Small intestine (tissue), 7 donors: ENCODE measurements around the gene DNAH8. TPM values are rescaled to one million over a fixed set of nuclear protein-coding genes. Genes with fewer than 3 reads are reported as not detected.

ENCODE experiments used
- DNase-seq, 2 donors: peaks; one replicate each; pipeline versions ENCODE4 v3.0.0 to v3.0.0-alpha.2; 2013
- FAIRE-seq: peaks from 2 replicates; lab custom pipeline; 2012; peaks lifted over from hg19 to GRCh38; lab: Jason Lieb, UNC
- H3K27ac ChIP-seq, 3 donors: one replicate each; pipeline ENCODE4 v1.5.1; 2013; ENCODE audit warnings: low read length in 2 of 3, mild to moderate bottlenecking in 2 of 3, control low read depth in 1 of 3, inconsistent platforms in 1 of 3, low read depth in 1 of 3, moderate library complexity in 1 of 3
- H3K27me3 ChIP-seq, 3 donors: one replicate each; pipeline ENCODE4 v1.6.1; 2013; ENCODE audit warnings: low read length in 3 of 3, inconsistent platforms in 1 of 3; ENCODE audit not compliant: control insufficient read depth in 3 of 3, insufficient read depth in 3 of 3
- H3K36me3 ChIP-seq, 3 donors: one replicate each; pipeline ENCODE4 v1.6.1; 2013; ENCODE audit warnings: low read length in 3 of 3, inconsistent platforms in 1 of 3, low read depth in 1 of 3, mild to moderate bottlenecking in 1 of 3, moderate library complexity in 1 of 3; ENCODE audit not compliant: control insufficient read depth in 3 of 3, insufficient read depth in 2 of 3
- H3K4me1 ChIP-seq, 3 donors: one replicate each; pipeline ENCODE4 v1.6.1; 2013; ENCODE audit warnings: low read length in 2 of 3, inconsistent platforms in 1 of 3, low read depth in 1 of 3, mild to moderate bottlenecking in 1 of 3, moderate library complexity in 1 of 3; ENCODE audit not compliant: control insufficient read depth in 3 of 3, insufficient read depth in 2 of 3
- H3K4me3 ChIP-seq, 3 donors: one replicate each; pipeline ENCODE4 v1.5.1; 2013; ENCODE audit warnings: low read length in 3 of 3, control low read depth in 1 of 3, inconsistent platforms in 1 of 3, low read depth in 1 of 3, mild to moderate bottlenecking in 1 of 3, moderate library complexity in 1 of 3
- H3K9me3 ChIP-seq, 2 donors: one replicate each; pipeline ENCODE4 v1.6.1; 2013; ENCODE audit warnings: low read depth in 1 of 2, low read length in 1 of 2; ENCODE audit not compliant: control insufficient read depth in 2 of 2, insufficient read depth in 1 of 2
- WGBS, 3 donors: extraction: QIAGEN DNeasy Blood & Tissue Kit; methylation state at CpG; one replicate each; pipeline ENCODE4 v1.1.7; 2013; 5-methylcytosine and 5-hydroxymethylcytosine counted together
- polyA plus RNA-seq, 4 donors: library from polyadenylated mRNA; stranded (reverse) in 3 of 4; unstranded in 1 of 4; fragments of 200-250 nt in 3 of 4; fragments of 120-200 nt in 1 of 4; gene quantifications; one replicate each; pipeline versions ENCODE4 v1.2.1 to v1.2.3, GENCODE V29; 2013
- donor health status: healthy with polysubstance abuse.
- donor health status: control.
- donor health status: control.
- donor health status: Bipolar disorder and iron deficiency.
- donor health status: healthy.

The DNAH8 gene
- polyA plus RNA-seq, 4 donors, result under 0.01 to 0.01 (median 0.01) TPM; not detected in 1

GRCh38 chr6:38679668-38680067, 35.4 kb upstream of the DNAH8 start:
- 86 to 98% (median 90%) methylated on average over 1 of the region's 1 CpG for WGBS, 3 donors
- Histone ChIP-seq H3K27me3 (no peaks in the 10 kb centered on the region), H3K9me3 (no peaks in the 10 kb centered on the region), H3K4me1 (no peaks in the 10 kb centered on the region), H3K36me3 (peaks cover 9 to 22% (median 13%) of the 10 kb centered on the region in 3 donors), H3K27ac (no peak overlapping the region), H3K4me3 (no peak overlapping the region)
- FAIRE-seq (no peak), DNase-seq (no peak)

GRCh38 chr6:38681850-38682249, 33.3 kb upstream of the DNAH8 start:
- DNase-seq (no peak), FAIRE-seq (no peak)
- WGBS, 3 donors, result 95 to 100% (median 97%) methylated on average over 2 of the region's 2 CpGs
- no peaks in the 10 kb centered on the region for H3K27me3 ChIP-seq
- no peak overlapping the region for H3K4me3 ChIP-seq
- H3K9me3 ChIP-seq, result no peaks in the 10 kb centered on the region
- peaks cover 5 to 22% (median 13%) of the 10 kb centered on the region in 3 donors for H3K36me3 ChIP-seq
- no peak overlapping the region for H3K27ac ChIP-seq
- H3K4me1 ChIP-seq, result no peaks in the 10 kb centered on the region

- peaks cover 2 to 12% (median 9%) of the 10 kb centered on the region in 3 donors for H3K36me3 ChIP-seq
- H3K9me3 ChIP-seq, result no peaks in the 10 kb centered on the region
- no peak overlapping the region for H3K4me3 ChIP-seq
- H3K4me1 ChIP-seq, result peaks cover 0 to 6% (median 3%) of the 10 kb centered on the region in 3 donors
- H3K27me3 ChIP-seq, result no peaks in the 10 kb centered on the region
- WGBS, 3 donors, result 93 to 100% (median 97%) methylated on average over 1 of the region's 1 CpG
- FAIRE-seq, result no peak
- no peak overlapping the region for H3K27ac ChIP-seq
- no peak for DNase-seq
Measured at GRCh38 chr6:38684237-38684636, 30.9 kb upstream of the DNAH8 start.

GRCh38 chr6:38684904-38685303, 30.2 kb upstream of the DNAH8 start:
- FAIRE-seq, result no peak
- Histone ChIP-seq H3K9me3 (no peaks in the 10 kb centered on the region), H3K36me3 (peaks cover 2 to 10% (median 9%) of the 10 kb centered on the region in 3 donors), H3K27ac (no peak overlapping the region), H3K4me3 (no peak overlapping the region), H3K27me3 (no peaks in the 10 kb centered on the region), H3K4me1 (peaks cover 0 to 6% (median 3%) of the 10 kb centered on the region in 3 donors)
- 93 to 95% (median 93%) methylated on average over 3 of the region's 3 CpGs for WGBS, 3 donors
- DNase-seq, result no peak

GRCh38 chr6:38686270-38687042, 28.7 kb upstream of the DNAH8 start:
- no peak overlapping the region for H3K27ac ChIP-seq
- 79 to 95% (median 89%) methylated on average over 4 of the region's 4 CpGs for WGBS, 3 donors
- H3K4me1 ChIP-seq, result peaks cover 0 to 6% (median 3%) of the 10 kb centered on the region in 3 donors
- no peak for DNase-seq
- H3K9me3 ChIP-seq, result no peaks in the 10 kb centered on the region
- no peak overlapping the region for H3K4me3 ChIP-seq
- no peak for FAIRE-seq
- H3K27me3 ChIP-seq, result no peaks in the 10 kb centered on the region
- peaks cover 2 to 6% (median 3%) of the 10 kb centered on the region in 3 donors for H3K36me3 ChIP-seq

GRCh38 chr6:38687043-38687353, 28.1 kb upstream of the DNAH8 start:
- 50 to 86% (median 60%) methylated on average over 2 of the region's 2 CpGs for WGBS, 3 donors
- H3K27ac ChIP-seq, result no peak overlapping the region
- DNase-seq, result peak in 1 of 2 donors; percentile 25

GRCh38 chr6:38687549-38687948, 27.6 kb upstream of the DNAH8 start:
- Histone ChIP-seq H3K9me3 (no peaks in the 10 kb centered on the region), H3K27me3 (no peaks in the 10 kb centered on the region), H3K4me3 (no peak overlapping the region), H3K27ac (no peak overlapping the region), H3K36me3 (peaks cover 0 to 3% (median 0%) of the 10 kb centered on the region in 3 donors), H3K4me1 (peaks cover 0 to 6% (median 3%) of the 10 kb centered on the region in 3 donors)
- FAIRE-seq (no peak), DNase-seq (no peak)
- 94 to 97% (median 96%) methylated on average over 1 of the region's 1 CpG for WGBS, 3 donors

More at GRCh38 chr6:38687043-38687353, 28.1 kb upstream of the DNAH8 start:
- H3K27me3 ChIP-seq, result no peaks in the 10 kb centered on the region
- no peak for FAIRE-seq
- H3K36me3 ChIP-seq, result peaks cover 0 to 3% (median under 1%) of the 10 kb centered on the region in 3 donors
- H3K4me3 ChIP-seq, result no peak overlapping the region
- no peaks in the 10 kb centered on the region for H3K9me3 ChIP-seq
- H3K4me1 ChIP-seq, result peaks cover 0 to 6% (median 3%) of the 10 kb centered on the region in 3 donors

- H3K27ac ChIP-seq, result peak overlapping the region in 1 of 3 donors; percentile 13
- H3K36me3 ChIP-seq, result peaks cover 0 to 3% (median 0%) of the 10 kb centered on the region in 3 donors
- peaks cover 0 to 6% (median 3%) of the 10 kb centered on the region in 3 donors for H3K4me1 ChIP-seq
- FAIRE-seq (no peak), DNase-seq (peak in 1 of 2 donors; percentile 57)
- H3K4me3 ChIP-seq, result no peak overlapping the region
- H3K27me3 ChIP-seq, result no peaks in the 10 kb centered on the region
- no peaks in the 10 kb centered on the region for H3K9me3 ChIP-seq
- 15 to 68% (median 48%) methylated on average over 6 of the region's 6 CpGs for WGBS, 3 donors
Measured at GRCh38 chr6:38688579-38689087, 26.5 kb upstream of the DNAH8 start.
